HEK293 (cell line): ENCODE data around the gene PADI2.

Experiments
- CTCF ChIA-PET: fragments of 350-600 bp; formaldehyde crosslinking; extraction: SDS; loops from one replicate; lab custom pipeline; 2021; ENCODE audit warnings: antibody characterized with exemption; lab: Yijun Ruan, JAX
- POLR2A ChIA-PET: fragments of 300-600 bp; formaldehyde crosslinking; extraction: SDS; loops from one replicate; lab custom pipeline; 2020; ENCODE audit warnings: antibody characterized with exemption, inconsistent platforms; lab: Yijun Ruan, JAX
- H3K27ac ChIP-seq: fragments of 200-500 bp; sonication (Bioruptor generic); 2 replicates; pipeline ENCODE4 v1.5.1; 2014; ENCODE audit warnings: low read depth, low read length, control low read depth, inconsistent platforms; ENCODE audit errors: extremely low read depth
- H3K36me3 ChIP-seq, 2 experiments: fragments of 200-500 bp in 1 of 2; sonication (Bioruptor generic) in 1 of 2; 1 replicate in 1 of 2; 2 replicates in 1 of 2; pipeline ENCODE4 v1.5.1; 2014 to 2017; ENCODE audit warnings: inconsistent platforms in 2 of 2, low read length in 2 of 2; ENCODE audit not compliant: control insufficient read depth in 2 of 2, insufficient read depth in 1 of 2
- H3K4me1 ChIP-seq: fragments of 200-500 bp; sonication (Bioruptor generic); 2 replicates; pipeline ENCODE4 v1.5.1; 2014; ENCODE audit warnings: mild to moderate bottlenecking, low read length, inconsistent platforms; ENCODE audit not compliant: control insufficient read depth, insufficient read depth
- H3K4me3 ChIP-seq: 2 replicates; pipeline ENCODE4 v1.5.1; 2011; ENCODE audit warnings: low read depth, mild to moderate bottlenecking, control low read depth, low read length, moderate library complexity
- H3K9me3 ChIP-seq: fragments of 200-500 bp; sonication (Bioruptor generic); 2 replicates; pipeline ENCODE4 v1.5.1; 2014; ENCODE audit warnings: low read depth, low read length, inconsistent platforms; ENCODE audit not compliant: control insufficient read depth, insufficient read depth
- BCL11B ChIP-seq: fragments of 450-650 bp; formaldehyde crosslinking; IDR thresholded peaks from 2 replicates; pipeline ENCODE4 v1.5.1; 2016; ENCODE audit warnings: low read depth, missing biosample characterization, missing genetic modification characterization
- GLIS2 ChIP-seq: fragments of 450-650 bp; formaldehyde crosslinking; IDR thresholded peaks from 2 replicates; pipeline ENCODE4 v1.5.1; 2016; ENCODE audit warnings: missing biosample characterization, missing genetic modification characterization
- HOXC10 ChIP-seq: sonication (generic); formaldehyde crosslinking; IDR thresholded peaks from 2 replicates; pipeline ENCODE4 v1.8.1; 2023; ENCODE audit warnings: mild to moderate bottlenecking, missing genetic modification reagents
- KLF17 ChIP-seq: fragments of 450-650 bp; formaldehyde crosslinking; IDR thresholded peaks from 2 replicates; pipeline ENCODE4 v1.5.1; 2016; ENCODE audit warnings: missing biosample characterization, missing genetic modification characterization
- KLF8 ChIP-seq: fragments of 450-650 bp; formaldehyde crosslinking; IDR thresholded peaks from 2 replicates; pipeline ENCODE4 v1.5.1; 2016; ENCODE audit warnings: missing biosample characterization, missing genetic modification characterization
- TSHZ1 ChIP-seq: fragments of 450-650 bp; formaldehyde crosslinking; IDR thresholded peaks from 2 replicates; pipeline ENCODE4 v1.5.1; 2016; ENCODE audit warnings: missing biosample characterization, missing genetic modification characterization, borderline replicate concordance
- WT1 ChIP-seq: fragments of 450-650 bp; formaldehyde crosslinking; IDR thresholded peaks from 2 replicates; pipeline ENCODE4 v1.5.1; 2016; ENCODE audit warnings: missing biosample characterization, missing genetic modification characterization
- ZBTB11 ChIP-seq: fragments of 450-650 bp; formaldehyde crosslinking; conservative IDR thresholded peaks from 2 replicates; pipeline ENCODE4 v1.5.1; 2016; ENCODE audit warnings: low read depth, missing biosample characterization, missing genetic modification characterization
- ZBTB17 ChIP-seq: fragments of 450-650 bp; formaldehyde crosslinking; IDR thresholded peaks from 2 replicates; pipeline ENCODE4 v1.5.1; 2016; ENCODE audit warnings: missing biosample characterization, missing genetic modification characterization
- ZEB2 ChIP-seq: fragments of 450-650 bp; formaldehyde crosslinking; IDR thresholded peaks from 2 replicates; pipeline ENCODE4 v1.5.1; 2016; ENCODE audit warnings: missing biosample characterization, missing genetic modification characterization
- ZFP37 ChIP-seq: fragments of 450-650 bp; formaldehyde crosslinking; IDR thresholded peaks from 2 replicates; pipeline ENCODE4 v1.5.1; 2016; ENCODE audit warnings: missing biosample characterization, missing genetic modification characterization
- ZNF146 ChIP-seq: fragments of 450-650 bp; formaldehyde crosslinking; IDR thresholded peaks from 2 replicates; pipeline ENCODE4 v1.5.1; 2016; ENCODE audit warnings: missing biosample characterization, missing genetic modification characterization
- ZNF19 ChIP-seq: fragments of 450-650 bp; formaldehyde crosslinking; IDR thresholded peaks from 2 replicates; pipeline ENCODE4; 2016; ENCODE audit warnings: missing biosample characterization, missing genetic modification characterization, low read depth
- ZNF362 ChIP-seq: fragments of 450-650 bp; formaldehyde crosslinking; IDR thresholded peaks from 2 replicates; pipeline ENCODE4 v1.5.1; 2016; ENCODE audit warnings: missing biosample characterization, missing genetic modification characterization
- ZNF394 ChIP-seq: fragments of 450-650 bp; formaldehyde crosslinking; IDR thresholded peaks from 2 replicates; pipeline ENCODE4 v1.5.1; 2016; ENCODE audit warnings: missing biosample characterization, missing genetic modification characterization, mild to moderate bottlenecking, moderate library complexity, borderline replicate concordance
- ZNF501 ChIP-seq: fragments of 450-650 bp; formaldehyde crosslinking; IDR thresholded peaks from 2 replicates; pipeline ENCODE4 v1.5.1; 2016; ENCODE audit warnings: missing biosample characterization, missing genetic modification characterization
- ZNF558 ChIP-seq: fragments of 450-650 bp; formaldehyde crosslinking; IDR thresholded peaks from 2 replicates; pipeline ENCODE4 v1.5.1; 2016; ENCODE audit warnings: missing biosample characterization, missing genetic modification characterization
- ZNF600 ChIP-seq: fragments of 450-650 bp; formaldehyde crosslinking; IDR thresholded peaks from 2 replicates; pipeline ENCODE4 v1.5.1; 2016; ENCODE audit warnings: missing biosample characterization, missing genetic modification characterization
- ZNF629 ChIP-seq: fragments of 450-650 bp; formaldehyde crosslinking; IDR thresholded peaks from 2 replicates; pipeline ENCODE4 v1.5.1; 2017; ENCODE audit warnings: missing biosample characterization, missing genetic modification characterization
- ZNF692 ChIP-seq: fragments of 450-650 bp; formaldehyde crosslinking; IDR thresholded peaks from 2 replicates; pipeline ENCODE4 v1.5.1; 2016; ENCODE audit warnings: missing biosample characterization, missing genetic modification characterization
- ZNF76 ChIP-seq: fragments of 450-650 bp; formaldehyde crosslinking; IDR thresholded peaks from 2 replicates; pipeline ENCODE4; 2016; ENCODE audit warnings: low read depth, missing biosample characterization, missing genetic modification characterization, borderline replicate concordance
- ZNF777 ChIP-seq: fragments of 450-650 bp; formaldehyde crosslinking; IDR thresholded peaks from 2 replicates; pipeline ENCODE4 v1.5.1; 2017; ENCODE audit warnings: missing biosample characterization, missing genetic modification characterization, borderline replicate concordance
- ZSCAN5A ChIP-seq: fragments of 450-650 bp; formaldehyde crosslinking; IDR thresholded peaks from 2 replicates; pipeline ENCODE4 v1.5.1; 2016; ENCODE audit warnings: missing biosample characterization, missing genetic modification characterization

Gene PADI2

GRCh38 chr1:17128361-17128760, 9.1 kb upstream of the PADI2 start (continued):
- TF ChIP-seq KLF8: no peak
- TF ChIP-seq ZNF777: no peak
- 0 out of 2 replicates have a peak, but pooled peaks have one; percentile 30 for TF ChIP-seq ZNF600 (tag by site-specific recombination)
- TF ChIP-seq ZNF146 (tag by site-specific recombination): no peak
- no peak for TF ChIP-seq TSHZ1
- no peak for TF ChIP-seq WT1
- TF ChIP-seq ZNF692 (tag by site-specific recombination): 0 out of 2 replicates have a peak, but pooled peaks have one; percentile 15
- TF ChIP-seq ZNF362: 0 out of 2 replicates have a peak, but pooled peaks have one; percentile 10
- TF ChIP-seq ZNF558 (tag by site-specific recombination): peak; percentile 32; the same call in 1 of the 2 replicates
- TF ChIP-seq ZBTB11 (tag by site-specific recombination): no peak
- TF ChIP-seq HOXC10 (CRISPR knock-in tag): no peak
- peak; percentile 80 for TF ChIP-seq ZNF629 (tag by site-specific recombination)
- no peak for TF ChIP-seq ZNF501 (tag by site-specific recombination)
- no peak for TF ChIP-seq KLF17 (tag by site-specific recombination)
- TF ChIP-seq ZBTB17 (tag by site-specific recombination): no peak
- TF ChIP-seq ZEB2 (tag by site-specific recombination): peak; percentile 45; the same call in 1 of the 2 replicates

- no peak overlapping the region for H3K27ac ChIP-seq
- H3K4me1 ChIP-seq: peaks cover 17% of the 10 kb centered on the region
- H3K4me3 ChIP-seq: no peak overlapping the region
- CTCF ChIA-PET: interaction anchor here (0.5 to 13.2 kb wide), 36 partner anchors 10 to 1456 kb away, joined by 3 to 281 read pairs (median 5); no protein-coding TSS in a partner anchor
- H3K9me3 ChIP-seq: no peaks in the 10 kb centered on the region
- POLR2A ChIA-PET: interaction anchor here (1.1 kb wide), 1 partner anchor 112 kb away, joined by 4 read pairs; no protein-coding TSS in a partner anchor
- H3K36me3 ChIP-seq: no peaks in the 10 kb centered on the region
- TF ChIP-seq KLF8: peak; percentile 47; the same call in 1 of the 2 replicates
- no peak for TF ChIP-seq ZSCAN5A (tag by site-specific recombination)
- 0 out of 2 replicates have a peak, but pooled peaks have one; percentile 21 for TF ChIP-seq BCL11B (tag by site-specific recombination)
- TF ChIP-seq KLF17 (tag by site-specific recombination): 0 out of 2 replicates have a peak, but pooled peaks have one; percentile 37
- no peak for TF ChIP-seq ZFP37 (tag by site-specific recombination)
- TF ChIP-seq ZNF76 (tag by site-specific recombination): peak; percentile 68; the same call in 1 of the 2 replicates
- TF ChIP-seq GLIS2 (tag by site-specific recombination): no peak
- TF ChIP-seq ZNF19 (tag by site-specific recombination): no peak
- TF ChIP-seq ZNF394: 0 out of 2 replicates have a peak, but pooled peaks have one; percentile 38
Measured at GRCh38 chr1:17125756-17126237, 6.5 kb upstream of the PADI2 start.
